B cell (primary cell): ENCODE results near the gene FANCC. TPM values are rescaled to one million over a fixed set of nuclear protein-coding genes. Genes with fewer than 3 reads are reported as not detected.

ENCODE experiments used
- ATAC-seq: fragments of 200-7000 bp; cut with Tn5 transposase; one replicate; pipeline ENCODE4 v1.10.0; 2021; ENCODE audit warnings: low read depth, mild to moderate bottlenecking, moderate number of reproducible peaks, moderate library complexity
- CTCF ChIA-PET: fragments of 350-600 bp; sonication (Branson Sonifier 250); formaldehyde crosslinking; loops from one replicate; lab custom pipeline; 2021; ENCODE audit warnings: antibody characterized with exemption, inconsistent platforms; lab: Charles Lee
- POLR2A ChIA-PET: fragments of 350-600 bp; sonication (Branson Sonifier 250); formaldehyde crosslinking; loops from one replicate; lab custom pipeline; 2021; ENCODE audit warnings: antibody characterized with exemption; lab: Charles Lee
- DNase-seq: peaks from one replicate; pipeline ENCODE4 v3.0.0; 2013
- H2AFZ ChIP-seq: 2 replicates; pipeline ENCODE4 v1.6.1; 2012; ENCODE audit warnings: mild to moderate bottlenecking, low read depth, low read length; ENCODE audit not compliant: insufficient read depth, poor library complexity, severe bottlenecking
- H3K27ac ChIP-seq, 2 donors: 1 replicate in 1 of 2; 2 replicates in 1 of 2; pipeline ENCODE4 v1.5.1; 2012 to 2013; ENCODE audit warnings: low read length in 2 of 2, mild to moderate bottlenecking in 2 of 2, moderate library complexity in 1 of 2
- H3K27me3 ChIP-seq, 4 experiments: fragments of 200-600 bp in 1 of 4; sonication (generic) in 1 of 4; replicated peaks in 1 of 4; 1 replicate in 2 of 4; 2 replicates in 2 of 4; pipeline versions ENCODE4 v1.6.1 to v1.7.0; 2013 to 2016; ENCODE audit warnings: low read length in 3 of 4, mild to moderate bottlenecking in 2 of 4, mixed read lengths in 1 of 4, moderate library complexity in 1 of 4; ENCODE audit not compliant: insufficient read depth in 4 of 4, control insufficient read depth in 3 of 4; ENCODE audit errors: control extremely low read depth in 1 of 4
- H3K36me3 ChIP-seq, 2 experiments: replicated peaks in 1 of 2; 1 replicate in 1 of 2; 2 replicates in 1 of 2; pipeline versions ENCODE4 v1.6.1 to v1.7.1; 2013; ENCODE audit warnings: low read length in 1 of 2; ENCODE audit not compliant: insufficient read depth in 2 of 2, control insufficient read depth in 1 of 2; ENCODE audit errors: control extremely low read depth in 1 of 2, extremely low read depth in 1 of 2
- H3K4me1 ChIP-seq, 2 donors: fragments of 200-600 bp in 1 of 2; sonication (generic) in 1 of 2; 1 replicate in 1 of 2; 2 replicates in 1 of 2; pipeline versions ENCODE4 v1.5.1 to v1.6.1; 2013 to 2017; ENCODE audit warnings: low read length in 2 of 2; ENCODE audit not compliant: control insufficient read depth in 2 of 2, insufficient read depth in 2 of 2
- H3K4me2 ChIP-seq: replicated peaks from 2 replicates; pipeline ENCODE3; 2012; ENCODE audit warnings: mild to moderate bottlenecking, low read depth, low read length; ENCODE audit not compliant: poor library complexity, severe bottlenecking
- H3K4me3 ChIP-seq, 5 experiments: fragments of 200-600 bp in 1 of 5; sonication (generic) in 1 of 5; 1 replicate in 3 of 5; 2 replicates in 2 of 5; pipeline versions ENCODE4 v1.5.1 to v1.7.0; 2011 to 2016; ENCODE audit warnings: low read length in 4 of 5, mild to moderate bottlenecking in 4 of 5, low read depth in 2 of 5, control low read depth in 1 of 5, moderate library complexity in 1 of 5; ENCODE audit not compliant: insufficient read depth in 1 of 5; ENCODE audit errors: control extremely low read depth in 1 of 5, extremely low read depth in 1 of 5
- H3K79me2 ChIP-seq: fragments of 200-600 bp; sonication (generic); one replicate; pipeline ENCODE4 v1.6.0; 2016; ENCODE audit warnings: low read length; ENCODE audit not compliant: control insufficient read depth, insufficient read depth
- H3K9ac ChIP-seq: fragments of 200-600 bp; sonication (generic); 2 replicates; pipeline ENCODE4 v1.6.1; 2017; ENCODE audit warnings: mild to moderate bottlenecking, low read length, moderate library complexity
- H3K9me3 ChIP-seq, 3 donors: one replicate each; pipeline versions ENCODE4 v1.6.1 to v1.7.1; 2013; ENCODE audit warnings: low read length in 2 of 3; ENCODE audit not compliant: control insufficient read depth in 2 of 3, insufficient read depth in 1 of 3; ENCODE audit errors: control extremely low read depth in 1 of 3
- H4K20me1 ChIP-seq: 2 replicates; pipeline ENCODE4 v1.6.0; 2012; ENCODE audit warnings: mild to moderate bottlenecking, low read length; ENCODE audit not compliant: insufficient read depth, control insufficient read depth, poor library complexity, severe bottlenecking
- H3K27ac Mint-ChIP-seq: one replicate; pipeline ENCODE4 v1.8.0; 2021; ENCODE audit warnings: mixed read lengths
- H3K27me3 Mint-ChIP-seq: one replicate; pipeline ENCODE4 v1.8.0; 2021; ENCODE audit warnings: mixed read lengths
- H3K4me1 Mint-ChIP-seq: one replicate; pipeline ENCODE4 v1.8.0; 2021; ENCODE audit warnings: mixed read lengths
- H3K4me3 Mint-ChIP-seq: one replicate; pipeline ENCODE4 v1.8.0; 2021; ENCODE audit warnings: mixed read lengths
- H3K9me3 Mint-ChIP-seq: one replicate; pipeline ENCODE4 v1.8.0; 2022; ENCODE audit warnings: mixed read lengths; ENCODE audit not compliant: insufficient read depth
- EZH2 ChIP-seq: IDR thresholded peaks from 2 replicates; pipeline ENCODE4 v1.6.1; 2012; ENCODE audit warnings: borderline replicate concordance, low read depth, mild to moderate bottlenecking, moderate library complexity, low read length; ENCODE audit not compliant: insufficient read depth, poor library complexity, severe bottlenecking
- WGBS: methylation state at CpG from one replicate; pipeline ENCODE4 v1.1.5; 2013; ENCODE audit warnings: missing lambda C conversion rate; ENCODE audit not compliant: insufficient coverage; 5-methylcytosine and 5-hydroxymethylcytosine counted together
- intact Hi-C: fragments of 100-400 bp; cut with micrococcal nuclease; formaldehyde crosslinking; loops from one replicate; pipeline ENCODE4 v1.10.0; 2022
- polyA plus RNA-seq: library from polyadenylated mRNA; depleted of rRNA; stranded (reverse); fragments of >200 nt; gene quantifications from 2 replicates; pipeline ENCODE4 v1.2.3, GENCODE V29; 2012
- total RNA-seq, 2 donors: library from RNA; stranded (reverse); fragments of 120-200 nt in 1 of 2; gene quantifications; 1 replicate in 1 of 2; 2 replicates in 1 of 2; pipeline versions ENCODE4 v1.2.3 to v1.2.4, GENCODE V29; 2013 to 2022
- TF ChIP-seq, protein P1 (sequence below): fragments of 200-600 bp; IDR thresholded peaks from one replicate; pipeline ENCODE4 v1.8.0; 2022; ENCODE audit warnings: antibody characterized with exemption, mild to moderate bottlenecking

Gene FANCC
- total and polyA plus RNA-seq, 2 donors (not counting 1 experiment from before 2014, with no cell fraction given), result 1.8 to 11.1 TPM

GRCh38 chr9:95077053-95077765, 240.3 kb downstream of the FANCC start:
- intact Hi-C loops, result no loop called here
- H3K9me3 Mint-ChIP-seq, result no peaks in the 10 kb centered on the region
- H3K4me2 ChIP-seq, result no peak overlapping the region
- no peaks in the 10 kb centered on the region for H3K9me3 ChIP-seq
- peaks cover 0 to 3% of the 10 kb centered on the region in 2 experiments for H3K36me3 ChIP-seq
- H3K4me3 Mint-ChIP-seq, result no peak overlapping the region
- no peak overlapping the region for H2AFZ ChIP-seq
- no peaks in the 10 kb centered on the region for H4K20me1 ChIP-seq
- H3K27me3 ChIP-seq, result no peaks in the 10 kb centered on the region
- no peak overlapping the region for H3K9ac ChIP-seq
- H3K4me1 ChIP-seq, result no peaks in the 10 kb centered on the region
- no peak overlapping the region for H3K27ac ChIP-seq
- H3K4me3 ChIP-seq, result no peak overlapping the region
- no peak overlapping the region for H3K27ac Mint-ChIP-seq
- H3K27me3 Mint-ChIP-seq, result no peaks in the 10 kb centered on the region
- ChIA-PET CTCF (no interaction called here), POLR2A (no interaction called here)
- H3K79me2 ChIP-seq, result no peaks in the 10 kb centered on the region
- 93% methylated on average over 18 of the region's 18 CpGs for WGBS
- no peaks in the 10 kb centered on the region for H3K4me1 Mint-ChIP-seq
- TF ChIP-seq, protein P1, sequence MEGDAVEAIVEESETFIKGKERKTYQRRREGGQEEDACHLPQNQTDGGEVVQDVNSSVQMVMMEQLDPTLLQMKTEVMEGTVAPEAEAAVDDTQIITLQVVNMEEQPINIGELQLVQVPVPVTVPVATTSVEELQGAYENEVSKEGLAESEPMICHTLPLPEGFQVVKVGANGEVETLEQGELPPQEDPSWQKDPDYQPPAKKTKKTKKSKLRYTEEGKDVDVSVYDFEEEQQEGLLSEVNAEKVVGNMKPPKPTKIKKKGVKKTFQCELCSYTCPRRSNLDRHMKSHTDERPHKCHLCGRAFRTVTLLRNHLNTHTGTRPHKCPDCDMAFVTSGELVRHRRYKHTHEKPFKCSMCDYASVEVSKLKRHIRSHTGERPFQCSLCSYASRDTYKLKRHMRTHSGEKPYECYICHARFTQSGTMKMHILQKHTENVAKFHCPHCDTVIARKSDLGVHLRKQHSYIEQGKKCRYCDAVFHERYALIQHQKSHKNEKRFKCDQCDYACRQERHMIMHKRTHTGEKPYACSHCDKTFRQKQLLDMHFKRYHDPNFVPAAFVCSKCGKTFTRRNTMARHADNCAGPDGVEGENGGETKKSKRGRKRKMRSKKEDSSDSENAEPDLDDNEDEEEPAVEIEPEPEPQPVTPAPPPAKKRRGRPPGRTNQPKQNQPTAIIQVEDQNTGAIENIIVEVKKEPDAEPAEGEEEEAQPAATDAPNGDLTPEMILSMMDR, result no peak
- TF ChIP-seq EZH2, result no peak
- no peak for DNase-seq
- ATAC-seq, result no peak

DNA sequence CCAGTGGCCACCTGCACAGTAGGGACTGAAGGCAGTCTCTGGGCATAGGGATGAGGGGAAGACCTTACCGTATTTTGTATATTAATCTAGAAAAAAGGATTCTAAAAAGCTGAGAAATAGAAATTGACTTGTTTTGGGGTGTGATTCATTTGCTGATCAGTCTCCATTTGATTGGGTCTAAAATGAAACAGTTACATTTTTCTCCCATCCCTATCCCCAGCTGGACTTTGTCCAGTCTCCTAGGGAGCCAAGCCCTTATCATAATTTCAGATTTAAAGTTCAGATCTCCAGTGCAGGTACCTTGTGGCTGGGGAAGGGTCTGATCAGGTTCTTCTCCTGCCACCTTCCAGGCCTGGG, 240.8 kb downstream of the FANCC start:
- POLR2A ChIA-PET, result no interaction called here
- Histone ChIP-seq H3K9me3 (no peaks in the 10 kb centered on the region), H3K27me3 (no peaks in the 10 kb centered on the region), H3K36me3 (no peaks in the 10 kb centered on the region), H3K9ac (no peak overlapping the region), H3K4me3 (no peak overlapping the region), H4K20me1 (no peaks in the 10 kb centered on the region), H3K4me1 (no peaks in the 10 kb centered on the region), H3K4me2 (no peak overlapping the region), H3K27ac (no peak overlapping the region), H2AFZ (no peak overlapping the region), H3K79me2 (no peaks in the 10 kb centered on the region)
- Mint-ChIP-seq H3K27me3 (no peaks in the 10 kb centered on the region), H3K4me1 (no peaks in the 10 kb centered on the region), H3K9me3 (no peaks in the 10 kb centered on the region), H3K27ac (no peak overlapping the region), H3K4me3 (no peak overlapping the region)
- DNase-seq (no peak), ATAC-seq (no peak)
- CTCF ChIA-PET, result no interaction called here
- WGBS, result 100% methylated on average over 1 of the region's 1 CpG
- intact Hi-C loops, result no loop called here
- TF ChIP-seq, protein P1, result no peak
- no peak for TF ChIP-seq EZH2
